ENCODE data around the gene ZNF845.

DNA sequence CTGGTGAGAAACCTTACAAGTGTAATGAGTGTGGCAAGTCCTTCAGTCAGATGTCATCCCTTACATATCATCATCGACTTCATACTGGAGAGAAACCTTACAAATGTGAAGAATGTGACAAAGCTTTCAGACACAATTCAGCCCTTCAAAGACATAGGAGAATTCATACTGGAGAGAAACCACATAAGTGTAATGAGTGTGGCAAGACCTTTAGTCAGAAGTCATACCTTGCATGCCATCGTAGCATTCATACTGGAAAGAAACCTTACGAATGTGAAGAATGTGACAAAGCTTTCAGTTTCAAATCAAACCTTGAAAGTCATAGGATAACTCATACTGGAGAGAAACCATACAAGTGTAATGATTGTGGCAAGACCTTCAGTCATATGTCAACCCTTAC is 47.8 kb downstream of the ZNF845 start:
- TF ChIP-seq, protein P1, sequence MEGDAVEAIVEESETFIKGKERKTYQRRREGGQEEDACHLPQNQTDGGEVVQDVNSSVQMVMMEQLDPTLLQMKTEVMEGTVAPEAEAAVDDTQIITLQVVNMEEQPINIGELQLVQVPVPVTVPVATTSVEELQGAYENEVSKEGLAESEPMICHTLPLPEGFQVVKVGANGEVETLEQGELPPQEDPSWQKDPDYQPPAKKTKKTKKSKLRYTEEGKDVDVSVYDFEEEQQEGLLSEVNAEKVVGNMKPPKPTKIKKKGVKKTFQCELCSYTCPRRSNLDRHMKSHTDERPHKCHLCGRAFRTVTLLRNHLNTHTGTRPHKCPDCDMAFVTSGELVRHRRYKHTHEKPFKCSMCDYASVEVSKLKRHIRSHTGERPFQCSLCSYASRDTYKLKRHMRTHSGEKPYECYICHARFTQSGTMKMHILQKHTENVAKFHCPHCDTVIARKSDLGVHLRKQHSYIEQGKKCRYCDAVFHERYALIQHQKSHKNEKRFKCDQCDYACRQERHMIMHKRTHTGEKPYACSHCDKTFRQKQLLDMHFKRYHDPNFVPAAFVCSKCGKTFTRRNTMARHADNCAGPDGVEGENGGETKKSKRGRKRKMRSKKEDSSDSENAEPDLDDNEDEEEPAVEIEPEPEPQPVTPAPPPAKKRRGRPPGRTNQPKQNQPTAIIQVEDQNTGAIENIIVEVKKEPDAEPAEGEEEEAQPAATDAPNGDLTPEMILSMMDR (IDR thresholded peaks at IDR 0.05; ENCODE audit: low read depth, low read length, poor library complexity, severe bottlenecking), result no peak
- no peak for TF ChIP-seq EZH2phosphoT487 (IDR thresholded peaks at IDR 0.05; ENCODE audit: borderline replicate concordance, low read length)

All from DOHH2 (cell line).